ENCODE data around the gene HDGFL3. TPM values are rescaled to one million over a fixed set of nuclear protein-coding genes. Genes with fewer than 3 reads are reported as not detected.

The HDGFL3 gene
- total RNA-seq, 1 donor from 2014 or later = 130 TPM

GRCh38 chr15:83109532-83109931 lies 98.1 kb downstream of the HDGFL3 start:
- H3K36me3 Mint-ChIP-seq (ENCODE audit: unreplicated experiment) = peaks cover 9% of the 10 kb centered on the region
- peaks cover 6% of the 10 kb centered on the region for H3K9me3 Mint-ChIP-seq (ENCODE audit: unreplicated experiment)
- TF ChIP-seq, protein P1, sequence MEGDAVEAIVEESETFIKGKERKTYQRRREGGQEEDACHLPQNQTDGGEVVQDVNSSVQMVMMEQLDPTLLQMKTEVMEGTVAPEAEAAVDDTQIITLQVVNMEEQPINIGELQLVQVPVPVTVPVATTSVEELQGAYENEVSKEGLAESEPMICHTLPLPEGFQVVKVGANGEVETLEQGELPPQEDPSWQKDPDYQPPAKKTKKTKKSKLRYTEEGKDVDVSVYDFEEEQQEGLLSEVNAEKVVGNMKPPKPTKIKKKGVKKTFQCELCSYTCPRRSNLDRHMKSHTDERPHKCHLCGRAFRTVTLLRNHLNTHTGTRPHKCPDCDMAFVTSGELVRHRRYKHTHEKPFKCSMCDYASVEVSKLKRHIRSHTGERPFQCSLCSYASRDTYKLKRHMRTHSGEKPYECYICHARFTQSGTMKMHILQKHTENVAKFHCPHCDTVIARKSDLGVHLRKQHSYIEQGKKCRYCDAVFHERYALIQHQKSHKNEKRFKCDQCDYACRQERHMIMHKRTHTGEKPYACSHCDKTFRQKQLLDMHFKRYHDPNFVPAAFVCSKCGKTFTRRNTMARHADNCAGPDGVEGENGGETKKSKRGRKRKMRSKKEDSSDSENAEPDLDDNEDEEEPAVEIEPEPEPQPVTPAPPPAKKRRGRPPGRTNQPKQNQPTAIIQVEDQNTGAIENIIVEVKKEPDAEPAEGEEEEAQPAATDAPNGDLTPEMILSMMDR (IDR thresholded peaks at IDR 0.05; ENCODE audit: partially characterized antibody, unreplicated experiment) = no peak
- H3K4me1 Mint-ChIP-seq (ENCODE audit: low read depth, unreplicated experiment) = peaks cover 7% of the 10 kb centered on the region
- H3K27ac Mint-ChIP-seq (ENCODE audit: unreplicated experiment) = no peak overlapping the region
- no peak overlapping the region for H3K4me3 Mint-ChIP-seq (ENCODE audit: unreplicated experiment)
- H3K27me3 Mint-ChIP-seq (ENCODE audit: unreplicated experiment) = peaks cover 38% of the 10 kb centered on the region
- DNase-seq = no peak

DNA sequence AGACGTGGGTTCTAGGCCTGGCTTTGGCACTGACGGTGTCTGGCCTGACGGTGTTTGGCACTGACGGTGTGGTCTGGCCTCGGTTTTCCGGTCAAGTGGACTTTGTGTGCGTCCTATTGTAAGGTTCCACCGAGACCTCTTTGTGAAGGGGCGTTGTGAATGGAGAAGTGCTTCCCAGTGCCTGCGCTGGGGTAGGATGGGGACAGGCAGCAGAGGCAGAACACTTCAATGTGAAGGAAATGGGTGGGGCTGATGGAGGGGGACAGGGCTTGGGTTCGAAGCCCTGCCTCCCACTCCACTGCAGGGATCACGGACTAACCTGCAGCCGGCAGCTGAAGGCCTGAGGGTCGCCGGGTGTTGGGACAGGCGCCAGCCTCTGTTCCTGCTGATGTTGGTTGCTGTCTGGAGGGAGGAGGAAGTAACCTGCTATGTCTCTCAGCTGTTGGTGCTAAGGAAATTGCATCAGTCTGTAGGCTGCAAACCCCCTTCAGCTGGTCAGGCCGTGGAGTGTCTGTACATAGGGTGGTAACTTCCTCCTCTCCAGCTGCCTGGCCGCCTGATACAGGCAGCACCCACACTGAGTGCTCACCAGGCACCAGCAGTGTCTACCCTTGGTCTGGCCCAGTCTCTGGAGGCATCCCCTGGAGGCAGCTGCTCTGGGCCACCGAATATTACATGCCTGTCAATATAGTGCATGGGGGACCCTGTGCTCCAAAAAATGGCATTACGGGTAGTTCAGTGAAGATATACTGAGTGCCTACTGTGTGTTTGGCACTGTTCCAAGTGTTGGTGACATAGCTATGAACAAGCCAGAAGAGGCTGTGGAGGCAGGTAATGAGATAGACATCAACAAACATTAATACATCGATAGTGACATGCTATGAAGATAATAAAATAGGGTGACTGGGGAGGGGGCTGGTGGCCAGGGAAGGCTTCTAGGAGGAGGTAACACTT lies 99.1 kb downstream of the HDGFL3 start:
- peaks cover 36% of the 10 kb centered on the region for H3K27me3 Mint-ChIP-seq (ENCODE audit: unreplicated experiment)

DNA sequence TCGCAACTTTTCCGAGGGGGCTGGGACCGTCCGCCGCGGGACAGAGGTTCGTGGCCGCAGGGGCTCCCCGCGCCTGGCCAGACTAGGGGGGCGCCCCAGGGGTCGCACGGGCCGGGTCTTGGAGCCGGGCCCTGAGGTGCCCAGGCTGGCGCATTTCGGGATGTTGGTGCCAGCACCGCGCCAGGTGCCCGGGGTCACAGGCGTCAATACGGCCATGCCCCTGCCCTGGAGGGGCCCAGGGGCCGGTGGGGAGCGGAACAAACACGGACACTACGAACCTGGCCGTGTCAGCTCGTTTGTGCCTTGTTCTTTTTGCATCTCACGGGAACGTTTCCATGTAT lies 99.8 kb downstream of the HDGFL3 start:
- no peak for DNase-seq
- Mint-ChIP-seq H3K4me1 (ENCODE audit: low read depth, unreplicated experiment) (peaks cover 7% of the 10 kb centered on the region), H3K9me3 (ENCODE audit: unreplicated experiment) (peaks cover 5% of the 10 kb centered on the region), H3K27me3 (ENCODE audit: unreplicated experiment) (peaks cover 35% of the 10 kb centered on the region), H3K36me3 (ENCODE audit: unreplicated experiment) (peaks cover 9% of the 10 kb centered on the region), H3K27ac (ENCODE audit: unreplicated experiment) (peak overlapping the region; percentile 25), H3K4me3 (ENCODE audit: unreplicated experiment) (peak overlapping the region; percentile 71)
- TF ChIP-seq, protein P1 (IDR thresholded peaks at IDR 0.05; ENCODE audit: partially characterized antibody, unreplicated experiment) = no peak

More for the DNA sequence above, 99.1 kb downstream of the HDGFL3 start:
- TF ChIP-seq, protein P1 (IDR thresholded peaks at IDR 0.05; ENCODE audit: partially characterized antibody, unreplicated experiment) = no peak
- Mint-ChIP-seq H3K4me1 (ENCODE audit: low read depth, unreplicated experiment) (peaks cover 7% of the 10 kb centered on the region), H3K27ac (ENCODE audit: unreplicated experiment) (peak overlapping the region; percentile 25), H3K9me3 (ENCODE audit: unreplicated experiment) (peaks cover 5% of the 10 kb centered on the region), H3K4me3 (ENCODE audit: unreplicated experiment) (peak overlapping the region; percentile 71), H3K36me3 (ENCODE audit: unreplicated experiment) (peaks cover 9% of the 10 kb centered on the region)
- no peak for DNase-seq

DNA sequence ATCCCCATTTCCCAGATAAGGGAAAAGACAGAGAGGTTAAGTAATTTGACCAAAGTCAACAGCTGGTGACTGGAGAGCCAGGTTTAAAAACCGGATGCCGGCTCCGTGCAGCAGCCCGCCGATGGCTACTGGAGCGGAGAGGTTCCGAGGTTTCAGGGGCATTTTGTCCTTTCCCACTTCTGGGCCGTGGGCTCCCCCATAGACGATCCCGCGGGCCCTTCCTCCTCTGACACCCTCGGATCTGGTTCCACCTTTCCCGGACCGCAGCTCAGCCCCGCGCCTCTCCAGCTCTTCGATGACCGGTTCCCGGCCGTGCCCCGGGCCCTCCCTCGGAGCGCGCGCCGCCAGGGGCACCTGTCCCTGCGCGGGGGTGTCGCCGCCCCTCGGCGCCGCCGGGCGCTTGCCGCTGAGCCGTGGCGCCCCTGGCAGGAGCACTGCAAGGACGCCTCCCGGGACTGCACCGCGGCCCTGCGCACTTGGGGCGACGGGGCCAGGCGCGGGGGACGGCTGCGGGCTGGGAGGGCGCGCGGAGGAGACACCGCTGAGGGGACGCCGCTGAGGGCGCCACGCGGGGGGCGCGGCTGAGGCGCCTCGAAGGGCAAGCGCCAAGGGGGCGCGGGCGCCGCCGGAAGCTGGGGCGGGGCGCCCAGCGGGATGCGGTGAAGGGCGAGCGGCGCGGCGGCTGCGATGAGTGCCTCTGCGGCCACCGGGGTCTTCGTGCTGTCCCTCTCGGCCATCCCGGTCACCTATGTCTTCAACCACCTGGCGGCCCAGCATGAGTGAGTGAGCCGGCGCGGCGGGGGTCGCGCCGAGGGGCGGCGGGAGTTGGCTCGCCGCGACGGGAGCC lies 100.4 kb downstream of the HDGFL3 start, which contains the start of gene TM6SF1:
Gene TM6SF1, plus strand, starts transcription at position 652 of the 847 bp plus-strand sequence. Its CDS starts 36 bp downstream, at position 688.
- peak; percentile 52 for DNase-seq
- H3K4me3 Mint-ChIP-seq (ENCODE audit: unreplicated experiment) = peak within 1 kb of the TSS; percentile 71
- H3K9me3 Mint-ChIP-seq (ENCODE audit: unreplicated experiment) = peaks cover 5% of the 10 kb centered on the region
- TF ChIP-seq, protein P1 (IDR thresholded peaks at IDR 0.05; ENCODE audit: partially characterized antibody, unreplicated experiment) = no peak
- peaks cover 9% of the 10 kb centered on the region for H3K36me3 Mint-ChIP-seq (ENCODE audit: unreplicated experiment)
- peak within 1 kb of the TSS; percentile 25 for H3K27ac Mint-ChIP-seq (ENCODE audit: unreplicated experiment)
- peaks cover 7% of the 10 kb centered on the region for H3K4me1 Mint-ChIP-seq (ENCODE audit: low read depth, unreplicated experiment)
- peaks cover 33% of the 10 kb centered on the region for H3K27me3 Mint-ChIP-seq (ENCODE audit: unreplicated experiment)

Measured in glutamatergic neuron (in vitro differentiated cells).